Measurements from ENCODE around the gene MYH7. TPM values are rescaled to one million over a fixed set of nuclear protein-coding genes. Genes with fewer than 3 reads are reported as not detected.

MYH7 gene
- total and polyA plus RNA-seq, 4 donors: 0.02 to 0.42 (median 0.04) TPM

- TF ChIP-seq, protein P1, sequence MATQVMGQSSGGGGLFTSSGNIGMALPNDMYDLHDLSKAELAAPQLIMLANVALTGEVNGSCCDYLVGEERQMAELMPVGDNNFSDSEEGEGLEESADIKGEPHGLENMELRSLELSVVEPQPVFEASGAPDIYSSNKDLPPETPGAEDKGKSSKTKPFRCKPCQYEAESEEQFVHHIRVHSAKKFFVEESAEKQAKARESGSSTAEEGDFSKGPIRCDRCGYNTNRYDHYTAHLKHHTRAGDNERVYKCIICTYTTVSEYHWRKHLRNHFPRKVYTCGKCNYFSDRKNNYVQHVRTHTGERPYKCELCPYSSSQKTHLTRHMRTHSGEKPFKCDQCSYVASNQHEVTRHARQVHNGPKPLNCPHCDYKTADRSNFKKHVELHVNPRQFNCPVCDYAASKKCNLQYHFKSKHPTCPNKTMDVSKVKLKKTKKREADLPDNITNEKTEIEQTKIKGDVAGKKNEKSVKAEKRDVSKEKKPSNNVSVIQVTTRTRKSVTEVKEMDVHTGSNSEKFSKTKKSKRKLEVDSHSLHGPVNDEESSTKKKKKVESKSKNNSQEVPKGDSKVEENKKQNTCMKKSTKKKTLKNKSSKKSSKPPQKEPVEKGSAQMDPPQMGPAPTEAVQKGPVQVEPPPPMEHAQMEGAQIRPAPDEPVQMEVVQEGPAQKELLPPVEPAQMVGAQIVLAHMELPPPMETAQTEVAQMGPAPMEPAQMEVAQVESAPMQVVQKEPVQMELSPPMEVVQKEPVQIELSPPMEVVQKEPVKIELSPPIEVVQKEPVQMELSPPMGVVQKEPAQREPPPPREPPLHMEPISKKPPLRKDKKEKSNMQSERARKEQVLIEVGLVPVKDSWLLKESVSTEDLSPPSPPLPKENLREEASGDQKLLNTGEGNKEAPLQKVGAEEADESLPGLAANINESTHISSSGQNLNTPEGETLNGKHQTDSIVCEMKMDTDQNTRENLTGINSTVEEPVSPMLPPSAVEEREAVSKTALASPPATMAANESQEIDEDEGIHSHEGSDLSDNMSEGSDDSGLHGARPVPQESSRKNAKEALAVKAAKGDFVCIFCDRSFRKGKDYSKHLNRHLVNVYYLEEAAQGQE (IDR thresholded peaks at IDR 0.05): no peak
- TF ChIP-seq YY1 (IDR thresholded peaks at IDR 0.05) (no peak), GABPA (IDR thresholded peaks at IDR 0.05 in 1 of 2, conservative IDR thresholded peaks at IDR 0.05 in 1 of 2) (no peak), JUND (IDR thresholded peaks at IDR 0.05) (no peak), NR2F2 (IDR thresholded peaks at IDR 0.05) (no peak), FOXA2 (IDR thresholded peaks at IDR 0.05) (no peak), HNF4A (conservative IDR thresholded peaks at IDR 0.05) (no peak), TAF1 (conservative IDR thresholded peaks at IDR 0.05) (no peak), EGR1 (IDR thresholded peaks at IDR 0.05; ENCODE audit: low read depth in 2 of 2) (no peak), HNF4G (IDR thresholded peaks at IDR 0.05) (no peak), RAD21 (IDR thresholded peaks at IDR 0.05) (no peak), RXRA (IDR thresholded peaks at IDR 0.05) (no peak)
- TF ChIP-seq, protein P2, sequence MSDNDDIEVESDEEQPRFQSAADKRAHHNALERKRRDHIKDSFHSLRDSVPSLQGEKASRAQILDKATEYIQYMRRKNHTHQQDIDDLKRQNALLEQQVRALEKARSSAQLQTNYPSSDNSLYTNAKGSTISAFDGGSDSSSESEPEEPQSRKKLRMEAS (IDR thresholded peaks at IDR 0.05): no peak
- TF ChIP-seq, protein P3, sequence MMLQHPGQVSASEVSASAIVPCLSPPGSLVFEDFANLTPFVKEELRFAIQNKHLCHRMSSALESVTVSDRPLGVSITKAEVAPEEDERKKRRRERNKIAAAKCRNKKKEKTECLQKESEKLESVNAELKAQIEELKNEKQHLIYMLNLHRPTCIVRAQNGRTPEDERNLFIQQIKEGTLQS (IDR thresholded peaks at IDR 0.05): no peak
Measured at GRCh38 chr14:23414906-23415820, 20.3 kb downstream of the MYH7 start (continued).

DNA sequence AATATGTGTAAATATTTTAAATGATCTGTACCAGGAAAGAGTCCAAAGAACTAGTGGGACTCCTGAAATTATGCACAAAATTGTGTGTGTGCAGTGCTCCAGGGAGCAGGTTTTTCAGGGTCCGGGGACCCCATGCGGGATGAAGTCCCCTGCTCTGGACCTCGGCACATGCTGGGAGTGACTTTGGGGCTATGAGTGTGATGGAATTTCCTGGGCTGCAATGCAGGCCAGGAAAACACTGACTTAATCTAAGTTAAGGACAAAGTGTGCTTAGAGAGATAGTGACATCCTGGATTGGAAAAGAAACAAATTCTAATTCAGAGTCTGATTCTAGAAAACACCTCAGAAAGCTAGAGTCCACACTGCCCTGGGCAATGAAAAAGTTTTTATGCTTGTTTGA lies 21.2 kb downstream of the MYH7 start:
- no peak for TF ChIP-seq RXRA (IDR thresholded peaks at IDR 0.05)
- TF ChIP-seq, protein P4, sequence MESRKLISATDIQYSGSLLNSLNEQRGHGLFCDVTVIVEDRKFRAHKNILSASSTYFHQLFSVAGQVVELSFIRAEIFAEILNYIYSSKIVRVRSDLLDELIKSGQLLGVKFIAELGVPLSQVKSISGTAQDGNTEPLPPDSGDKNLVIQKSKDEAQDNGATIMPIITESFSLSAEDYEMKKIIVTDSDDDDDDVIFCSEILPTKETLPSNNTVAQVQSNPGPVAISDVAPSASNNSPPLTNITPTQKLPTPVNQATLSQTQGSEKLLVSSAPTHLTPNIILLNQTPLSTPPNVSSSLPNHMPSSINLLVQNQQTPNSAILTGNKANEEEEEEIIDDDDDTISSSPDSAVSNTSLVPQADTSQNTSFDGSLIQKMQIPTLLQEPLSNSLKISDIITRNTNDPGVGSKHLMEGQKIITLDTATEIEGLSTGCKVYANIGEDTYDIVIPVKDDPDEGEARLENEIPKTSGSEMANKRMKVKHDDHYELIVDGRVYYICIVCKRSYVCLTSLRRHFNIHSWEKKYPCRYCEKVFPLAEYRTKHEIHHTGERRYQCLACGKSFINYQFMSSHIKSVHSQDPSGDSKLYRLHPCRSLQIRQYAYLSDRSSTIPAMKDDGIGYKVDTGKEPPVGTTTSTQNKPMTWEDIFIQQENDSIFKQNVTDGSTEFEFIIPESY (IDR thresholded peaks at IDR 0.05): no peak
- TF ChIP-seq FOXA1 (IDR thresholded peaks at IDR 0.05): no peak
- TF ChIP-seq TAF1 (conservative IDR thresholded peaks at IDR 0.05): no peak
- TF ChIP-seq CTCF (IDR thresholded peaks at IDR 0.05; ENCODE audit: low read depth, low read length, missing input control): no peak
- TF ChIP-seq, protein P3 (IDR thresholded peaks at IDR 0.05): no peak
- TF ChIP-seq GABPA (IDR thresholded peaks at IDR 0.05 in 1 of 2, conservative IDR thresholded peaks at IDR 0.05 in 1 of 2): no peak
- TF ChIP-seq NR2F2 (IDR thresholded peaks at IDR 0.05): no peak
- no peak for TF ChIP-seq RAD21 (IDR thresholded peaks at IDR 0.05)
- no peak for TF ChIP-seq EGR1 (IDR thresholded peaks at IDR 0.05; ENCODE audit: low read depth in 2 of 2)
- TF ChIP-seq SP1 (IDR thresholded peaks at IDR 0.05): no peak
- no peak for TF ChIP-seq FOXA2 (IDR thresholded peaks at IDR 0.05)
- peaks cover 0 to 4% (median 0%) of the 10 kb centered on the region in 4 donors for H3K27me3 ChIP-seq (ENCODE audit: control insufficient read depth in 4 of 4, insufficient read depth in 4 of 4, low read length in 3 of 4)
- H3K36me3 ChIP-seq (ENCODE audit: control insufficient read depth in 4 of 4, insufficient read depth in 3 of 4, low read depth in 1 of 4, low read length in 3 of 4): no peaks in the 10 kb centered on the region
- no peaks in the 10 kb centered on the region for H3K9me3 ChIP-seq (ENCODE audit: control insufficient read depth in 4 of 4, low read length in 3 of 4)
- WGBS: 60% methylated on average over 3 of the region's 3 CpGs
- no peak overlapping the region for H3K4me3 ChIP-seq (ENCODE audit: low read depth in 1 of 3, low read length in 3 of 3)
- no peak overlapping the region for H3K9ac ChIP-seq (ENCODE audit: low read depth in 1 of 2, low read length in 2 of 2)
- no peak for DNase-seq (ENCODE audit: low spot score)
- no peaks in the 10 kb centered on the region for H3K4me1 ChIP-seq (ENCODE audit: control insufficient read depth in 4 of 4, insufficient read depth in 4 of 4, low read length in 3 of 4)
- H3K27ac ChIP-seq (ENCODE audit: low read depth in 1 of 2, low read length in 2 of 2): no peak overlapping the region
